DOHH2 (cell line): ENCODE results near the gene FAM174A.

ENCODE experiments used
- EZH2phosphoT487 ChIP-seq: fragments of 200-600 bp; sonication (generic); IDR thresholded peaks from 2 replicates; pipeline ENCODE4 v1.6.1; 2017; ENCODE audit warnings: borderline replicate concordance, mild to moderate bottlenecking, antibody characterized with exemption, low read length, moderate library complexity, mixed read lengths
- TF ChIP-seq, protein P1 (sequence below): fragments of 200-600 bp; sonication (generic); IDR thresholded peaks from one replicate; pipeline ENCODE4 v1.5.1; 2014; ENCODE audit warnings: antibody characterized with exemption, mild to moderate bottlenecking, low read depth, low read length; ENCODE audit not compliant: poor library complexity, severe bottlenecking

DNA sequence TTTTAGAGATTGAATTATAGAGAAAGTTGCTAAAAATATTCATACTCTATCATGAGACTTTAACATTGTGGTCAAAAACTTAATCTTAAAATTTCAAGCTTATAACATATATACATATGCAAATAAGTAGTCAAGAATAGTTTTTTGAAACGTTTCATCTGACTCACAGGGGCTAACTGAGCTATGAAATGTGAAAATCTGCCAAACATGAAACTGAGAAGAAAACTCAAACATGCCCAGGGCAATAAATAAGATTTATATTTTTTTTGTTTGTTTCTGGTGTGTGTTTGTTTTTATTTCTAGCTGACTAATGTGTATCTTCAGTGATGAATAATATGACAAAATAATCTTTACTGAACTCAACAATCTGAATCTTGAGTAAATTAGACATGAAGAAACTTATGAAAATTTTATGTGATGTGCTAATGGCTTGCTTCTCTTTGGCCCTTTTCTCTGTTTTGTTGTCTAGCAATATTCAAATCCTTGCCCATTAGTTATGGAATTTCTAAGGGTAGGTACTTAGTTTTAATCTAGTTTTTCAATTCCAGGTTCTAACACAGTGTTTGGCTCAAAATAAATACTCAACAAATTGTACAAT, 99.9 kb downstream of the FAM174A start:
- TF ChIP-seq, protein P1, sequence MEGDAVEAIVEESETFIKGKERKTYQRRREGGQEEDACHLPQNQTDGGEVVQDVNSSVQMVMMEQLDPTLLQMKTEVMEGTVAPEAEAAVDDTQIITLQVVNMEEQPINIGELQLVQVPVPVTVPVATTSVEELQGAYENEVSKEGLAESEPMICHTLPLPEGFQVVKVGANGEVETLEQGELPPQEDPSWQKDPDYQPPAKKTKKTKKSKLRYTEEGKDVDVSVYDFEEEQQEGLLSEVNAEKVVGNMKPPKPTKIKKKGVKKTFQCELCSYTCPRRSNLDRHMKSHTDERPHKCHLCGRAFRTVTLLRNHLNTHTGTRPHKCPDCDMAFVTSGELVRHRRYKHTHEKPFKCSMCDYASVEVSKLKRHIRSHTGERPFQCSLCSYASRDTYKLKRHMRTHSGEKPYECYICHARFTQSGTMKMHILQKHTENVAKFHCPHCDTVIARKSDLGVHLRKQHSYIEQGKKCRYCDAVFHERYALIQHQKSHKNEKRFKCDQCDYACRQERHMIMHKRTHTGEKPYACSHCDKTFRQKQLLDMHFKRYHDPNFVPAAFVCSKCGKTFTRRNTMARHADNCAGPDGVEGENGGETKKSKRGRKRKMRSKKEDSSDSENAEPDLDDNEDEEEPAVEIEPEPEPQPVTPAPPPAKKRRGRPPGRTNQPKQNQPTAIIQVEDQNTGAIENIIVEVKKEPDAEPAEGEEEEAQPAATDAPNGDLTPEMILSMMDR = no peak
- TF ChIP-seq EZH2phosphoT487 = no peak
